Vein endothelial cell (primary cell): Measurements from ENCODE around the gene PHF8. TPM values are rescaled to one million over a fixed set of nuclear protein-coding genes. Genes with fewer than 3 reads are reported as not detected.

Source experiments
- small RNA-seq: library from RNA; depleted of rRNA; stranded (forward); fragments of <200 nt; gene quantifications from one replicate; pipeline ENCODE3, GENCODE V24; 2012
- total RNA-seq: library from RNA; depleted of rRNA; stranded (reverse); fragments of >200 nt; gene quantifications from 2 replicates; pipeline ENCODE4 v1.2.3, GENCODE V29; 2012

The PHF8 gene
- 23.8 and 33.0 TPM in 2 replicates for total RNA-seq

DNA sequence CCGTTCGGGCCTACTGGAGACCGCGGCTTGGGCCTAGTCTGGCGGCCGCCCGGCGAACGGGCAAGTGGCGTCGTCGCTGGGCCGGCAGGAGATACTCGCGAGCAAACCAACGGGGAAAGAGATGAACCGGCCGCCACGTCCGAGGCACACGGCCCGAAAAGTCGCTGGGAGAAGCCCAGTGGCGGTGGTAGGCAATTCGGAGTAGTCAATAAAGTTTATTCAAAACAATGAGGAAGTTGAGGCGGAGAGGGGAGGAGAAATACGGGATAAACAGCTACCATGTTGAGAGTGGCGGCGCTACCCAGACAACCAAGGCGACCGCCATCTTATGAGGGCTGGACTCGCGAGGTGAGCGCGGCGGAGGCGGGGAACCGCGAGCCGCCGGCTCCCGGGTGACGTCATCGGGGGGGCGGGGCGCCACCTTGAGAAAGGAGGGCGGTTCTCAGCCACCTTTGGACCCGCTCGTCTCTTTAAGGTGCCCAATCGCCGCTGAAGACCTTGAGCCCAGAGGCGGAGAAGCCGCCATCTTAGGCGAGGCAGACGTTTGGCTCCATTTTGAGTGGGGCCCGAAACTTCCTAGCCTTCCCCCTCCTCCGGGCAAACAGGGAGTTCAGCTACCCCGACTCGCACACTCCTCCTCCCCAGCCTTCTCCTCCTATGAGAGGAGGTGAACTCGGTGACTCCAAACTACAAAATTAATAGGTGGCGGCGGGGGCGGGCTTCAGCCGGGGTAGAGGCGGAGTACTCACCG, at the start of gene PHF8:
Gene PHF8 (minus strand): TSS at position 348 of the 751 bp plus-strand sequence. CDS start 1,745 bp downstream, outside the sequence.

Small RNAs within 50 kb of the gene (small RNA-seq; reads per million reads assigned to genes)
- 0.16 reads per million for gene RNA5SP505

Other genes with a start within 250 kb of the PHF8 start
- gene FAM120C, start 138.8 kb upstream of the PHF8 start, total RNA-seq = 5.7 and 6.2 TPM in 2 replicates